GM18519 (cell line): ENCODE data around the gene INPPL1.

Experiments used
- ATAC-seq: cut with Tn5 transposase; IDR thresholded peaks from one replicate; pipeline ENCODE4 v1.9.1; 2021; ENCODE audit warnings: mild to moderate bottlenecking, moderate library complexity; ENCODE audit not compliant: unreplicated experiment, low FRiP score

The INPPL1 gene

GRCh38 chr11:72267956-72268617 lies 43.5 kb downstream of the INPPL1 start:
- no peak for ATAC-seq

GRCh38 chr11:72271980-72272379 lies 47.4 kb downstream of the INPPL1 start:
- ATAC-seq: no peak

DNA sequence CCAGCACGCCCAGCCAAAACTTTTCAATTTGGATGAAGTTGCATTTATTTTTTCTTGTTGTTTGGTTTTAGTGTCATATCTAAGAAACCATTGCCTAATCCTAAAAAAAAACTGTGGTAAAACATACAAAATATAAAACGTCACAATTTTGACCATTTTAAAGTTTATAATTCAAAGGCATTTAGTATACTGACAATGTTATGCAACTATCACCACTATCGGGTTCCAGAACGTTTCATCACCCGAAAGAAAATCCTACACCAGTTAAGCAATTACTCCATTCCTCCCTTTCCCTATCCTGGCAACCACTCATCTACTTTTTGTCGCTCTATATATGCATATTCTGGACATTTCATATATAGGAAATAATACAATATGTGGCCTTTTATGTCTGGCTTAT lies 49.9 kb downstream of the INPPL1 start:
- ATAC-seq: no peak

DNA sequence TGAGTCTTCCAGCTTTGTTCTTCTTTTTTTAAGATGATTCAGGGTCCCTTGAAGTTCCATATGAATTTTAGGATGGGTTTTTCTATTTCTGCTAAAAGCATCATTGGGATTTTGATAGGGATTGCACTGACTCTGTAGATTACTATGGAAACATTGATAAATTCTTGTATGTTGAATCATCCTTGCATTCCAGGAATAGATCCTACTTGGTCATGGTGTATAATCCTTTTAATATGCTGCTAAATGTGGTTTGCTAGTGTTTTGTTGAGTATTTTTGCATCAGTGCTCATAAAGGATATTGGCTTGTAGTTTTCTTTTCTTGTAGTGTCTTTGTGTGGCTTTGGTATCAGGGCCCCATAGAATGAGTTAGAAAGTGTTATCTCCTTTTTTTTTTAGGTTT lies 54.3 kb downstream of the INPPL1 start:
- no peak for ATAC-seq

DNA sequence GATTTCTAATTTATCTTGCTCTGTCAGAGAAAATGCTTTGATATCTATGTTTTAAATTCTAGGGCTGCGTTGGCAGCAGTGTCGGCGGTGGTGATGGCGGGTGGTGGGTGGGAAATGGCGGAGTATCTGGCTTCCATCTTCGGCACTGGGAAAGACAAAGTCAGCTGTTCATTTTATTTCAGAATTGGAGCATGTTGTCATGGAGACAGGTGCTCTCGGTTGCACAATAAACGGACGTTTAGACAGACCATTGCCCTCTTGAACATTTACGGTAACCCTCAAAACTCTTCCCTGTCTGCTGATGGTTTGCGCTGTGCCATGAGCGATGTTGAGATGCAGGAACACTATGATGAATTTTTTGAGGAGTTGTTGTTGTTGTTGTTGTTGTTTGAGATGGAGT lies 55.5 kb downstream of the INPPL1 start:
- no peak for ATAC-seq

DNA sequence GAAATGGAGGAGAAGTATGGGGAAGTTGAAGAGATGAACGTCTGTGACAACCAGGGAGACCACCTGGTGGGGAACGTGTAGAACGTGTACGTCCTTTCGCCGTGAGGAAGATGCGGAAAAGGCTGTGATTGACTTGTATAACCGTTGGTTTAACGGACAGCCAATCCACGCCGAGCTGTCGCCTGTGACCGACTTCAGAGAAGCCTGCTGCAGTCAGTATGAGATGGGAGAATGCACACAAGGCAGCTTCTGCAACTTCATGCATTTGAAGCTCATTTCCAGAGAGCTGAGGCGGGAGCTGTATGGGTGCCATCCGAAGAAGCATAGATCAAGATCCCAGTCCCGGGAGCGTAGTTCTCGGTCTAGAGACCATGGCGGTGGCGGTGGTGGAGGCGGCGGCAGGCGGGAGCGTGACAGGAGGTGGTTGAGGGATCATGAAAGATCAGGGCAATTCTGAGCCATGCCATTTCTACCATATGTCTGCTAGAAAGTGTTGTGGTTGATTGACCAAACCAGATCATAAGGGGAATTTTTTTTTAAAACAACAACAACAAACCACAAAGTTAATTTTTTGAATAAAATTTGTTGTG lies 56.3 kb downstream of the INPPL1 start:
- ATAC-seq: no peak

GRCh38 chr11:72283947-72284346 lies 59.4 kb downstream of the INPPL1 start:
- no peak for ATAC-seq

GRCh38 chr11:72287293-72287692 lies 62.7 kb downstream of the INPPL1 start:
- no peak for ATAC-seq
